ENCODE measurements around the gene POGZ.

DNA sequence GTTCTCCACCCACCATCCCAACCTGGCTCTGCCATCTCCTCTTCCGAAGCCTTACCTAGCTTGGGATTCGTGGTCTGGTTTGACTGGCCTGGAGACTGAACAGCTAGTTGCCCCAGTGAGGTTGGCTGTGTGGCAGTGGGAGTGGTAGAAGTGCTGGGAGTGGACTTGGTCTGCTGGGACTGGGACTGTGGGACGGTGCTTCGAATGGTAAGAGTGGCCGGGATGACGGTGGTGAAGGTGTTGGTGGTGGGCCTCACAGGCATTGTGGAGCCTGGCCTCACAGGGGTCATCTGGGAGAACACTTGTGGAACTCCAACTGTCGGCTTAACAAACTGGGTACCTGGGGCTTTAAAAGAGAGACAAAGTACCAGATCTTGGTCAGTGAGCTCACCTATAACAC is 31.2 kb downstream of the POGZ start:
- no peak for TF ChIP-seq POLR2A (IDR thresholded peaks at IDR 0.05; ENCODE audit: low read length)
- TF ChIP-seq, protein P1, sequence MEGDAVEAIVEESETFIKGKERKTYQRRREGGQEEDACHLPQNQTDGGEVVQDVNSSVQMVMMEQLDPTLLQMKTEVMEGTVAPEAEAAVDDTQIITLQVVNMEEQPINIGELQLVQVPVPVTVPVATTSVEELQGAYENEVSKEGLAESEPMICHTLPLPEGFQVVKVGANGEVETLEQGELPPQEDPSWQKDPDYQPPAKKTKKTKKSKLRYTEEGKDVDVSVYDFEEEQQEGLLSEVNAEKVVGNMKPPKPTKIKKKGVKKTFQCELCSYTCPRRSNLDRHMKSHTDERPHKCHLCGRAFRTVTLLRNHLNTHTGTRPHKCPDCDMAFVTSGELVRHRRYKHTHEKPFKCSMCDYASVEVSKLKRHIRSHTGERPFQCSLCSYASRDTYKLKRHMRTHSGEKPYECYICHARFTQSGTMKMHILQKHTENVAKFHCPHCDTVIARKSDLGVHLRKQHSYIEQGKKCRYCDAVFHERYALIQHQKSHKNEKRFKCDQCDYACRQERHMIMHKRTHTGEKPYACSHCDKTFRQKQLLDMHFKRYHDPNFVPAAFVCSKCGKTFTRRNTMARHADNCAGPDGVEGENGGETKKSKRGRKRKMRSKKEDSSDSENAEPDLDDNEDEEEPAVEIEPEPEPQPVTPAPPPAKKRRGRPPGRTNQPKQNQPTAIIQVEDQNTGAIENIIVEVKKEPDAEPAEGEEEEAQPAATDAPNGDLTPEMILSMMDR (IDR thresholded peaks at IDR 0.05) = no peak
- TF ChIP-seq MAZ (IDR thresholded peaks at IDR 0.05; ENCODE audit: borderline replicate concordance, low read depth, low read length) = no peak
- TF ChIP-seq ESRRA (IDR thresholded peaks at IDR 0.05; ENCODE audit: borderline replicate concordance, low read length) = no peak
- TF ChIP-seq BHLHE40 (IDR thresholded peaks at IDR 0.05; ENCODE audit: low read depth, low read length) = no peak
- TF ChIP-seq, protein P2, sequence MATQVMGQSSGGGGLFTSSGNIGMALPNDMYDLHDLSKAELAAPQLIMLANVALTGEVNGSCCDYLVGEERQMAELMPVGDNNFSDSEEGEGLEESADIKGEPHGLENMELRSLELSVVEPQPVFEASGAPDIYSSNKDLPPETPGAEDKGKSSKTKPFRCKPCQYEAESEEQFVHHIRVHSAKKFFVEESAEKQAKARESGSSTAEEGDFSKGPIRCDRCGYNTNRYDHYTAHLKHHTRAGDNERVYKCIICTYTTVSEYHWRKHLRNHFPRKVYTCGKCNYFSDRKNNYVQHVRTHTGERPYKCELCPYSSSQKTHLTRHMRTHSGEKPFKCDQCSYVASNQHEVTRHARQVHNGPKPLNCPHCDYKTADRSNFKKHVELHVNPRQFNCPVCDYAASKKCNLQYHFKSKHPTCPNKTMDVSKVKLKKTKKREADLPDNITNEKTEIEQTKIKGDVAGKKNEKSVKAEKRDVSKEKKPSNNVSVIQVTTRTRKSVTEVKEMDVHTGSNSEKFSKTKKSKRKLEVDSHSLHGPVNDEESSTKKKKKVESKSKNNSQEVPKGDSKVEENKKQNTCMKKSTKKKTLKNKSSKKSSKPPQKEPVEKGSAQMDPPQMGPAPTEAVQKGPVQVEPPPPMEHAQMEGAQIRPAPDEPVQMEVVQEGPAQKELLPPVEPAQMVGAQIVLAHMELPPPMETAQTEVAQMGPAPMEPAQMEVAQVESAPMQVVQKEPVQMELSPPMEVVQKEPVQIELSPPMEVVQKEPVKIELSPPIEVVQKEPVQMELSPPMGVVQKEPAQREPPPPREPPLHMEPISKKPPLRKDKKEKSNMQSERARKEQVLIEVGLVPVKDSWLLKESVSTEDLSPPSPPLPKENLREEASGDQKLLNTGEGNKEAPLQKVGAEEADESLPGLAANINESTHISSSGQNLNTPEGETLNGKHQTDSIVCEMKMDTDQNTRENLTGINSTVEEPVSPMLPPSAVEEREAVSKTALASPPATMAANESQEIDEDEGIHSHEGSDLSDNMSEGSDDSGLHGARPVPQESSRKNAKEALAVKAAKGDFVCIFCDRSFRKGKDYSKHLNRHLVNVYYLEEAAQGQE (IDR thresholded peaks at IDR 0.05) = no peak
- no peak for TF ChIP-seq GATA3 (IDR thresholded peaks at IDR 0.05; ENCODE audit: borderline replicate concordance)
- TF ChIP-seq JUN (IDR thresholded peaks at IDR 0.05) = no peak
- TF ChIP-seq EP300 (IDR thresholded peaks at IDR 0.05) = no peak
- TF ChIP-seq MAFK (IDR thresholded peaks at IDR 0.05; ENCODE audit: partially characterized antibody) = no peak
- no peak for TF ChIP-seq CHD4 (IDR thresholded peaks at IDR 0.05; ENCODE audit: borderline replicate concordance)
- TF ChIP-seq RFX5 (IDR thresholded peaks at IDR 0.05) = no peak
- no peak for TF ChIP-seq KDM1A (IDR thresholded peaks at IDR 0.05; ENCODE audit: low read depth)
